ENCODE results near the gene KCND3.

The KCND3 gene

DNA sequence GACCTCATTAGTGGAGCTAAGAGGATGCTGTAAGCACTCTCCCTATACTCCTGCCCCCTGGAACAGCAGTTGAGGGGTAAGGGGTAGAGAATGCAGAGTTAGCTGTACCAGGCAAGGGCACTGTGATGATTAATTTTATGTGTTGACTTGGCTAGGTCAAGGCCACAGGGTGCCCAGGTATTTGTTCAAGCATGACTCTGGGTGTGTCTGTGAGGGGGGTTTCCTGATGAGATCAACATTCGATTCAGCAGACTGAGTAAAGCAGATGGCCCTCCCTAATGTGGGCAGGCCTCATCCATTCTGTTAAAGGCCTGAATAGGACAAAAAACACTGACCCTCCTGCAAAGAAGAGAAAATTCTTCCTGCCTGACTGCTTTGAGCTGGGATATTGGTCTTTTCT lies 110.8 kb downstream of the KCND3 start:
- H3F3A ChIP-seq (ENCODE audit: control insufficient read depth, insufficient read depth), result no peaks in the 10 kb centered on the region
- H3K27me3 ChIP-seq (ENCODE audit: control insufficient read depth, low read length), result peaks cover 18% of the 10 kb centered on the region

DNA sequence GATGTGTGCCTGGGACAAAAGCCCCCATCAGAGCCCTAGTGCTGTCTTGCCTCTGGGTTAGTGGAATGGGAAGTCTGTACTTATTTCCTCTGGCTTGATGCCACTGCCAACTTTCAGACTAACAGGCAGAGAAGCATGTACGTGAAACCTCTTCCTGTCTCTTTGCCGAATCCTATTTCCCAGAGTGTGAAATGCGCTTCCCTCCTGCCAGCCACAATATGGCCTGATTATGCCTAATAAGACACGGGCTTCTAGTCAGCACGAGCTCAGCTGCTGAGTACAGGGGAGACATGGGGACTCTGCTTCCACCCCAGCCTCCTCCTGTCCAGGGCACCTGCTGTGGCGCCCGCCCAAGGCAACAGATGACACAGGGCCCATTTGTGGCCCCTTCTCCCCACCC lies 111.4 kb downstream of the KCND3 start:
- no peak for TF ChIP-seq EZH2phosphoT487 (IDR thresholded peaks at IDR 0.05; ENCODE audit: borderline replicate concordance, low read length)
- TF ChIP-seq, protein P1, sequence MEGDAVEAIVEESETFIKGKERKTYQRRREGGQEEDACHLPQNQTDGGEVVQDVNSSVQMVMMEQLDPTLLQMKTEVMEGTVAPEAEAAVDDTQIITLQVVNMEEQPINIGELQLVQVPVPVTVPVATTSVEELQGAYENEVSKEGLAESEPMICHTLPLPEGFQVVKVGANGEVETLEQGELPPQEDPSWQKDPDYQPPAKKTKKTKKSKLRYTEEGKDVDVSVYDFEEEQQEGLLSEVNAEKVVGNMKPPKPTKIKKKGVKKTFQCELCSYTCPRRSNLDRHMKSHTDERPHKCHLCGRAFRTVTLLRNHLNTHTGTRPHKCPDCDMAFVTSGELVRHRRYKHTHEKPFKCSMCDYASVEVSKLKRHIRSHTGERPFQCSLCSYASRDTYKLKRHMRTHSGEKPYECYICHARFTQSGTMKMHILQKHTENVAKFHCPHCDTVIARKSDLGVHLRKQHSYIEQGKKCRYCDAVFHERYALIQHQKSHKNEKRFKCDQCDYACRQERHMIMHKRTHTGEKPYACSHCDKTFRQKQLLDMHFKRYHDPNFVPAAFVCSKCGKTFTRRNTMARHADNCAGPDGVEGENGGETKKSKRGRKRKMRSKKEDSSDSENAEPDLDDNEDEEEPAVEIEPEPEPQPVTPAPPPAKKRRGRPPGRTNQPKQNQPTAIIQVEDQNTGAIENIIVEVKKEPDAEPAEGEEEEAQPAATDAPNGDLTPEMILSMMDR (IDR thresholded peaks at IDR 0.05; ENCODE audit: low read depth, low read length, poor library complexity, severe bottlenecking), result no peak
- H3K4me3 ChIP-seq (ENCODE audit: low read length), result no peak overlapping the region
- H3K9me2 ChIP-seq (replicated peaks; ENCODE audit: control insufficient read depth, low read length), result no peaks in the 10 kb centered on the region
- H3K4me1 ChIP-seq (ENCODE audit: control insufficient read depth, low read length), result no peaks in the 10 kb centered on the region
- H3K36me3 ChIP-seq (ENCODE audit: control insufficient read depth, low read length), result no peaks in the 10 kb centered on the region
- H4K20me1 ChIP-seq (ENCODE audit: control insufficient read depth, insufficient read depth, low read depth, low read length), result no peaks in the 10 kb centered on the region
- no peak overlapping the region for H3K4me2 ChIP-seq (ENCODE audit: low read length)
- H3K27ac ChIP-seq (ENCODE audit: low read depth, low read length), result no peak overlapping the region
- H3K79me2 ChIP-seq (ENCODE audit: control insufficient read depth, low read length), result no peaks in the 10 kb centered on the region
- no peaks in the 10 kb centered on the region for H3K9me3 ChIP-seq (ENCODE audit: control insufficient read depth, insufficient read depth, low read length)
- no peaks in the 10 kb centered on the region for H3F3A ChIP-seq (ENCODE audit: control insufficient read depth, insufficient read depth)
- peaks cover 18% of the 10 kb centered on the region for H3K27me3 ChIP-seq (ENCODE audit: control insufficient read depth, low read length)

More for the DNA sequence above, 110.8 kb downstream of the KCND3 start:
- Histone ChIP-seq H3K4me1 (ENCODE audit: control insufficient read depth, low read length) (no peaks in the 10 kb centered on the region), H3K9me3 (ENCODE audit: control insufficient read depth, insufficient read depth, low read length) (no peaks in the 10 kb centered on the region), H3K4me2 (ENCODE audit: low read length) (no peak overlapping the region), H3K27ac (ENCODE audit: low read depth, low read length) (no peak overlapping the region), H4K20me1 (ENCODE audit: control insufficient read depth, insufficient read depth, low read depth, low read length) (no peaks in the 10 kb centered on the region), H3K9me2 (replicated peaks; ENCODE audit: control insufficient read depth, low read length) (no peaks in the 10 kb centered on the region), H3K36me3 (ENCODE audit: control insufficient read depth, low read length) (no peaks in the 10 kb centered on the region), H3K4me3 (ENCODE audit: low read length) (no peak overlapping the region), H3K79me2 (ENCODE audit: control insufficient read depth, low read length) (no peaks in the 10 kb centered on the region)
- no peak for TF ChIP-seq EZH2phosphoT487 (IDR thresholded peaks at IDR 0.05; ENCODE audit: borderline replicate concordance, low read length)
- TF ChIP-seq, protein P1 (IDR thresholded peaks at IDR 0.05; ENCODE audit: low read depth, low read length, poor library complexity, severe bottlenecking), result no peak

DNA sequence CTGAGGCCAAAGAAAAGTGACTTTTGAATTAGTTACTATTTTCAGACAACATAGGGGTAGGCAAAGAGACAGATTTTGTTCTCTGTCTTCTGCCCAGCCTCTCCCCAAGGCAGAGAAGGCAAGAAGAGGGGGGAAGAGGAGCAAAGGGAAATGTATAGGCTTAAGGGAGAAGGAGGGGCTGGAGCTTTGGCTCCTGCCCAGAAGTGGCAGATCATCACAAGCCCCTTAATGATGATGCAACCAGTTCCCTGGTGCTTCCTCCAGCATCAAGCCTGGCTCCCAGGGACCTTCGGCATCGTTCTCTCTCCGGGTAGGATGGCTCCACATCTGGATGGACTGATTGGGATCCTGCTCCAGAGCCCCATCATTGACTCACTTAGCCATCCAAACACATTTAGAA lies 112.8 kb downstream of the KCND3 start:
- H3K9me3 ChIP-seq (ENCODE audit: control insufficient read depth, insufficient read depth, low read length), result no peaks in the 10 kb centered on the region
- H3K4me3 ChIP-seq (ENCODE audit: low read length), result no peak overlapping the region
- no peak for TF ChIP-seq EZH2phosphoT487 (IDR thresholded peaks at IDR 0.05; ENCODE audit: borderline replicate concordance, low read length)
- TF ChIP-seq, protein P1 (IDR thresholded peaks at IDR 0.05; ENCODE audit: low read depth, low read length, poor library complexity, severe bottlenecking), result no peak
- no peak overlapping the region for H3K4me2 ChIP-seq (ENCODE audit: low read length)
- no peaks in the 10 kb centered on the region for H3K9me2 ChIP-seq (replicated peaks; ENCODE audit: control insufficient read depth, low read length)
- no peaks in the 10 kb centered on the region for H3K36me3 ChIP-seq (ENCODE audit: control insufficient read depth, low read length)
- no peak overlapping the region for H3K27ac ChIP-seq (ENCODE audit: low read depth, low read length)
- no peaks in the 10 kb centered on the region for H3F3A ChIP-seq (ENCODE audit: control insufficient read depth, insufficient read depth)
- H3K79me2 ChIP-seq (ENCODE audit: control insufficient read depth, low read length), result no peaks in the 10 kb centered on the region
- no peaks in the 10 kb centered on the region for H3K4me1 ChIP-seq (ENCODE audit: control insufficient read depth, low read length)
- H4K20me1 ChIP-seq (ENCODE audit: control insufficient read depth, insufficient read depth, low read depth, low read length), result no peaks in the 10 kb centered on the region
- peaks cover 20% of the 10 kb centered on the region for H3K27me3 ChIP-seq (ENCODE audit: control insufficient read depth, low read length)

DNA sequence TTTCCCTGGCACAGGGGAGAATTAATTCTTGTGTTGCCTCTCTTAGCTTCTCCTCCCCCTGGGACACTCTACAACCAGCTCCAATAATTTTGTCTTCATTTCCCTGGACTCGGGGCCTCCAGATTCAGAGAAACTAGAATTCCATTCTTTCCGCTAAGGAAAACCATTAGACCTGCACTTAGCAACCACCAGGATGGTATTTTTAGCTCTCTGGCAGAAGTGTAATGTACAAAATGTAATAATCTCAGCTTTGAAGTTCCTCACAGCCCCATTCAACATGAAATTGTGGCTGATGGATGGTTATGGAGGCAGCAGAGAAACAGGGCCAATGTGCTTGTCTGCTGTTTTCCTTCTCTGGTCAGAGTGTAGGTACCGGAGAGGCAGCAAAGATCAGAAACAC lies 113.8 kb downstream of the KCND3 start:
- Histone ChIP-seq H4K20me1 (ENCODE audit: control insufficient read depth, insufficient read depth, low read depth, low read length) (no peaks in the 10 kb centered on the region), H3K27ac (ENCODE audit: low read depth, low read length) (no peak overlapping the region), H3K9me3 (ENCODE audit: control insufficient read depth, insufficient read depth, low read length) (no peaks in the 10 kb centered on the region), H3F3A (ENCODE audit: control insufficient read depth, insufficient read depth) (no peaks in the 10 kb centered on the region), H3K27me3 (ENCODE audit: control insufficient read depth, low read length) (peaks cover 24% of the 10 kb centered on the region), H3K79me2 (ENCODE audit: control insufficient read depth, low read length) (no peaks in the 10 kb centered on the region), H3K36me3 (ENCODE audit: control insufficient read depth, low read length) (no peaks in the 10 kb centered on the region), H3K4me1 (ENCODE audit: control insufficient read depth, low read length) (no peaks in the 10 kb centered on the region), H3K4me3 (ENCODE audit: low read length) (no peak overlapping the region), H3K4me2 (ENCODE audit: low read length) (no peak overlapping the region), H3K9me2 (replicated peaks; ENCODE audit: control insufficient read depth, low read length) (no peaks in the 10 kb centered on the region)
- TF ChIP-seq, protein P1 (IDR thresholded peaks at IDR 0.05; ENCODE audit: low read depth, low read length, poor library complexity, severe bottlenecking), result no peak
- no peak for TF ChIP-seq EZH2phosphoT487 (IDR thresholded peaks at IDR 0.05; ENCODE audit: borderline replicate concordance, low read length)
